GM10266 (cell line): Measurements from ENCODE around the gene NTSR2.

Experiments used
- DNase-seq: peaks from one replicate; pipeline ENCODE4 v3.0.0; 2012; ENCODE audit errors: extremely low spot score
- TF ChIP-seq, protein P1 (sequence below): IDR thresholded peaks from 2 replicates; pipeline ENCODE4 v1.5.1; 2012; ENCODE audit warnings: mild to moderate bottlenecking, low read depth; ENCODE audit not compliant: control insufficient read depth, insufficient read depth; ENCODE audit errors: missing control alignments

Gene NTSR2

DNA sequence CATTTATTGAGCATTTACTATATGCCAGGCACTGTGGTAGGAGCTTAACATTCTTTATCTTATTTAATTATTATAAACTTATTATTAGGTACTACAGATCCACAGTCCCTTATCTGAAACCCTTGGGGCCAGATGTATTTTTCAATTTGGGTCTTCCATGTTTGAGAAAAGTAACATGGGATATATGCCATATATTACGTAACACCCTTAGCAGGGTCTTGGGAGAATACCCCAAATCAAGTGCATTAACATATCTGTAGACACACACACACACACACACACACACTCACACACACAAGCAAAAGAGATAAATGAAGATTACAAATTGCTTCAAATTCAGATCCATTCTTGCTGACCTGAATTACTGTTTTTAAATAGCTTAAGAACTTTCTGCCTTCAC lies 13.7 kb downstream of the NTSR2 start:
- DNase-seq = no peak

DNA sequence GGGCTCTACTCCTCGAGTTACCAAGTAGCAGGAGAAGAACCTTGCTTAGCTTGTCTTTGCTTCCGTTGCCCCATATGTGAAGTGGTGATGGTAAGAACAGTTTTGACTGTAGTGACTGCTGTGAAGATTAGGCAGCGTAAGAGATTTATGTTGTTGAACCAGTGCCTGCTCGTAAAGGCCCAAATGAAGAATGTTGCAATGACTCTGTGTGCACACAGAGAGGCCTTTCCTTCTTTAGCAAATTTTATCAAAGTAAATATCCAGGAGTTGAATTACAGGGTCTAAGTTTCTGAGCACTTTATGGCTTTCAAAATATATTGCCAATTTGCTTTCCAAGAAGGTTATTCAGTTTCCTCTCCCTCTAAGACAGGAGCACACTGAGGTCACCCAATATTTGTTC lies 14.5 kb downstream of the NTSR2 start:
- TF ChIP-seq, protein P1, sequence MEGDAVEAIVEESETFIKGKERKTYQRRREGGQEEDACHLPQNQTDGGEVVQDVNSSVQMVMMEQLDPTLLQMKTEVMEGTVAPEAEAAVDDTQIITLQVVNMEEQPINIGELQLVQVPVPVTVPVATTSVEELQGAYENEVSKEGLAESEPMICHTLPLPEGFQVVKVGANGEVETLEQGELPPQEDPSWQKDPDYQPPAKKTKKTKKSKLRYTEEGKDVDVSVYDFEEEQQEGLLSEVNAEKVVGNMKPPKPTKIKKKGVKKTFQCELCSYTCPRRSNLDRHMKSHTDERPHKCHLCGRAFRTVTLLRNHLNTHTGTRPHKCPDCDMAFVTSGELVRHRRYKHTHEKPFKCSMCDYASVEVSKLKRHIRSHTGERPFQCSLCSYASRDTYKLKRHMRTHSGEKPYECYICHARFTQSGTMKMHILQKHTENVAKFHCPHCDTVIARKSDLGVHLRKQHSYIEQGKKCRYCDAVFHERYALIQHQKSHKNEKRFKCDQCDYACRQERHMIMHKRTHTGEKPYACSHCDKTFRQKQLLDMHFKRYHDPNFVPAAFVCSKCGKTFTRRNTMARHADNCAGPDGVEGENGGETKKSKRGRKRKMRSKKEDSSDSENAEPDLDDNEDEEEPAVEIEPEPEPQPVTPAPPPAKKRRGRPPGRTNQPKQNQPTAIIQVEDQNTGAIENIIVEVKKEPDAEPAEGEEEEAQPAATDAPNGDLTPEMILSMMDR = no peak
- no peak for DNase-seq

More for the DNA sequence above, 13.7 kb downstream of the NTSR2 start:
- TF ChIP-seq, protein P1 = no peak

DNA sequence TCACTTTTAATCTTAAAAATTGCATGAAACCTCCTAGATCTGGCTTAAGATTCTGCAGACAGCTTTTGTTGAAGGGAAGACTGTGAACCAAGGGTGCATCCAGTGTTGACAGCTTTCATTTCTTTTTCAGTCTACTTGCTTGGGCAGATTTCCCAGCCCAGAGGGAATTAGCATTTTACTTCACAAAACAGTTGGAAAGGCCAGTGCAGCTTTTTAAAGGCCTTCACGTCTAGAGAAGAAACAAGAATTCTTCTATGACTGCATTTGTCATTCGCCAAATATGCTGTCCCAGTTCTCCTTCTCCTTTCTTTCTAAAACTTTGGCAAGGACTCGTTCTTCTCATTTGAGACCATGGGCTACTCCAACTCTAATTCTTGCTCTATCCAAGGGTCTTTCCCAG lies 17.4 kb downstream of the NTSR2 start:
- TF ChIP-seq, protein P1 = no peak
- DNase-seq = no peak

DNA sequence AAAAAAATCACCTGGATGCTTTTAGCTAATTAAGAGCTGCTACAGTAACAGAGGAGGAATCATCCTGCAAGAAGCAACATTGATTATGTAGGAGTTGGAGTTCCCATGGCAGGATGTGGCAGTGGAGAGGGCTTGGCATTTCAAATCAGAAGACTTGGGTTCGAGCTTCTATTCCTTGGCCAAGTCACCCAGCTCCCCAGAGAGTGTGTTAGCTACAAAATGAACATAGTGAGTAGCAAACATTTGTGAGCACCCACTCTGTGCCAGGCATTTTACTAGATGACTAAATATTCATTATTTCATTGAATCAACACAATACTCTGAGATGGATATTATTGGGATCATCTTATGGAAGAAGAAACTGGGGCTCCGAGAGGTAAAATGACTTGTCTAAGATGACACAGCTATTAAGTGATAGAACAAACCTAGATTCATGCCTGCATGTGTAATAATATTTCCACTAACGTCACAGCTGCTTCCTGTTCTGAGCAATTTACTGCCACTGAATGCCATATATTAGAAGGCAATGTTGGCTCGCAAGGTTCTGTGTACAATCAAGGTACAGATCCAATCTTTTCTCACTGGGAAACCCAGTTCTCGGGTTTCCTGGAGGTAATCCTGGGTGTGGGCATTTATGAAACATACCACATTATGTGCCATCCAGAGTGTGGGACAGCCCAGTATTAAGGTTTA lies 18.0 kb downstream of the NTSR2 start:
- TF ChIP-seq, protein P1 = no peak
- no peak for DNase-seq

DNA sequence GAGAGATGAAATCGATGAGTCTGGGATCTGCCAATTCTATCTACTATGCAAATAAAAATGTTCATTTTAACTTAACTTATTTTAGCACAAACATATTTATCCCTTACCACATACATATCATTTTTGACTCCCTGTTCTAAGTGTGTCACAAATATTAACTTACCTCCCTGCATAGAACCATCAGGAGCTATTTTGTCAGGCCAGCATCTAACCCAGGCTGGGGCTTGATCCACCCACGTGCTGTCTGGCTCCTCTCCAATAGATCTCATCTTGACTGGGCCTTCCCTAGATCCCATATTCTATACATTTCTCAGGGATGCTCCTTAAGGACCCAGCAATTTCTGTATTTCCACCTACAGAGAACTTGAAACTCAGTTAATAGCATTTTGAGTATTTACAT lies 20.9 kb downstream of the NTSR2 start:
- TF ChIP-seq, protein P1 = no peak

DNA sequence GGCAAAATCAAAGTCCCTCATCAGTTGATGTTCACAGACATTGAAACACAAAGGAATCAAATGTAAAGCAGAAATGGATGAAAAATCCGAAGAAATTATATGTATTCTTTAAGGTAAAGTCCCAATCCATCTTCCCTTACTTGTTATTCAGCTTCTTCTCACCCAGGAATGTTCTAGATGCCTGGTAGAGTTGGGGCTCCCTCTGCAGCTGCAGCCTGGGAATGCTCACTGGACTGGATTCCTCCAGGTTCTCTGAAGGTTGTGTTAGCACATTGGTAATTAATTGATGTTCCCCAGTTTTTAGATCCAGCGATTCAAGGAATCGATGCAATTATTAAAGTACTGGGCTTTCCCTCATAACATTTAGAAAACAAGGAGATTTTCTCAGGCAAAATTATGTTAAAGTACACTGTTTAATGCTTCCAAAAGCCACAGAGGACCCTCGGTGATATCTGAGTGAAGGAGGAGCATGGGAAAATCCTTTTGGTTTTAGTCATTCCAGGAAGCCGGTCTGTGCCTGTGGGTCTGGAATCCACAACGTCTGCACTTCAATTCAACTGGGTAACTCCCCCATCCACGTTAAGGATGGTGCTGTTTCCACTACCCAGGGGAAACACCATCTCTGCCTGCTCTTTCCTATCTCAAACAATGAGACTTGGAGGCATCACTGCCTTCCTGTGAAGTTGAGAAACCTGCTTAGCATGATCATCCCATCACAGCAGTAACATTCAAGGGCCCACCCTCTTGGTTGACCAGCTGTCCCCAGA lies 22.0 kb downstream of the NTSR2 start:
- no peak for DNase-seq
- TF ChIP-seq, protein P1 = no peak

More for the DNA sequence above, 20.9 kb downstream of the NTSR2 start:
- DNase-seq = no peak

DNA sequence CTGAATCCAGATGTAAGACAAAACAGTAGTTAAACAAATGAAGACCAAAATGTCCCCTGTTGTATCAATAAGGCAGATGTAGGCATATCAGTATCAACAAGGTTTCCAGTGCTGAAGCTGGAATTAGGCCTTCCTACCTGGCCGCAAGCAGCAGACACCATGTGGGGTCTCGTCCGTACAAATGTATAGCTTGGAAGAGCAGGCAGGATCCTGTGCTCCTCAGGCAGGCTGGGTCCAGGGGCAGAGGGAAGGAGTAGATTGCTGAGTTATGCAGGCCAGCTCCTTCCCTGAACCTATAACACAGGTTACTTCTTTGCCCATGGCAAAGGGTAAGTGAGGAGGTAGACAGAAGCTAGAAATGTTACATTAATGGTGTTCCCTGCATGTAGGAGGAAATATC lies 23.5 kb downstream of the NTSR2 start:
- no peak for DNase-seq
- TF ChIP-seq, protein P1 = no peak
